Tibial nerve (tissue), 4 donors: ENCODE data around the gene NCAPH2. TPM values are rescaled to one million over a fixed set of nuclear protein-coding genes. Genes with fewer than 3 reads are reported as not detected.

ENCODE experiments used
- DNase-seq, 2 donors: peaks; one replicate each; pipeline ENCODE4 v3.0.0-alpha.2; 2019; ENCODE audit warnings: low spot score in 2 of 2
- H3K27ac ChIP-seq, 4 donors: fragments of 200-600 bp; sonication (generic) in 3 of 4; one replicate each; pipeline ENCODE4 v1.5.1; 2017 to 2019; ENCODE audit warnings: mild to moderate bottlenecking in 1 of 4
- H3K27me3 ChIP-seq, 2 donors: fragments of 200-600 bp; sonication (generic) in 1 of 2; one replicate each; pipeline versions ENCODE4 v1.5.1 to v1.6.0; 2017 to 2019
- H3K36me3 ChIP-seq, 3 donors: fragments of 200-600 bp; sonication (generic); one replicate each; pipeline ENCODE4 v1.5.1; 2018 to 2019
- H3K4me1 ChIP-seq, 4 donors: fragments of 200-600 bp; sonication (generic) in 3 of 4; one replicate each; pipeline ENCODE4 v1.5.1; 2017 to 2019
- H3K4me3 ChIP-seq, 4 donors: fragments of 200-600 bp; sonication (generic) in 3 of 4; one replicate each; pipeline ENCODE4 v1.5.1; 2017 to 2019; ENCODE audit warnings: mild to moderate bottlenecking in 1 of 4, moderate library complexity in 1 of 4
- H3K9me3 ChIP-seq, 4 donors: fragments of 200-600 bp; sonication (generic) in 3 of 4; one replicate each; pipeline ENCODE4 v1.5.1; 2017 to 2019
- CTCF ChIP-seq, 5 experiments: fragments of 200-600 bp in 3 of 5; fragments of 450-650 bp in 2 of 5; sonication (generic) in 3 of 5; IDR thresholded peaks; one replicate each; pipeline ENCODE4 v1.5.1; 2016 to 2019; ENCODE audit warnings: antibody characterized with exemption in 5 of 5, mild to moderate bottlenecking in 3 of 5, moderate library complexity in 2 of 5
- EP300 ChIP-seq, 2 donors: sonication (generic); formaldehyde crosslinking; IDR thresholded peaks; one replicate each; pipeline ENCODE4 v1.6.1; 2017; ENCODE audit warnings: antibody characterized with exemption in 2 of 2, mild to moderate bottlenecking in 1 of 2
- POLR2A ChIP-seq, 2 donors: fragments of 450-650 bp; IDR thresholded peaks; one replicate each; pipeline ENCODE4 v1.6.1; 2017; ENCODE audit warnings: antibody characterized with exemption in 2 of 2, mild to moderate bottlenecking in 2 of 2, moderate library complexity in 2 of 2
- WGBS, 2 donors: methylation state at CpG; one replicate each; pipeline ENCODE4 v1.1.5; 2018; 5-methylcytosine and 5-hydroxymethylcytosine counted together
- total RNA-seq, 4 donors: library from RNA; depleted of rRNA; stranded (reverse); fragments of >200 nt; gene quantifications; one replicate each; pipeline ENCODE4 v1.1.0, GENCODE V29; 2016

The NCAPH2 gene
- total RNA-seq, 4 donors from 2014 or later: 43.9 to 57.3 (median 45.0) TPM

GRCh38 chr22:50522208-50522805 lies 14.3 kb downstream of the NCAPH2 start:
- Histone ChIP-seq H3K9me3 (no peaks in the 10 kb centered on the region), H3K27me3 (no peaks in the 10 kb centered on the region), H3K27ac (no peak overlapping the region), H3K36me3 (peaks cover 0 to 69% (median 43%) of the 10 kb centered on the region in 3 donors), H3K4me1 (peaks cover 0 to 29% (median 18%) of the 10 kb centered on the region in 4 donors), H3K4me3 (no peak overlapping the region)
- 88% methylated on average over 11 to 15 of the region's 15 CpGs for WGBS, 2 donors
- TF ChIP-seq EP300 (IDR thresholded peaks at IDR 0.05): no peak
- DNase-seq: no peak

- no peak for DNase-seq
- Histone ChIP-seq H3K27ac (no peak overlapping the region), H3K4me1 (peaks cover 0 to 34% (median 19%) of the 10 kb centered on the region in 4 donors), H3K4me3 (no peak overlapping the region), H3K9me3 (no peaks in the 10 kb centered on the region), H3K27me3 (no peaks in the 10 kb centered on the region), H3K36me3 (peaks cover 0 to 63% (median 36%) of the 10 kb centered on the region in 3 donors)
- 85 to 89% methylated on average over 17 to 22 of the region's 22 CpGs for WGBS, 2 donors
- no peak for TF ChIP-seq CTCF (IDR thresholded peaks at IDR 0.05)
- TF ChIP-seq EP300 (IDR thresholded peaks at IDR 0.05): no peak
- no peak for TF ChIP-seq POLR2A (IDR thresholded peaks at IDR 0.05)
These were observed 14.9 kb downstream of the NCAPH2 start for GRCh38 chr22:50522806-50523438.

- H3K27ac ChIP-seq: no peak overlapping the region
- H3K9me3 ChIP-seq: no peaks in the 10 kb centered on the region
- H3K27me3 ChIP-seq: no peaks in the 10 kb centered on the region
- WGBS, 2 donors: 96 to 97% methylated on average over 9 to 14 of the region's 16 CpGs
- peaks cover 0 to 57% (median 31%) of the 10 kb centered on the region in 3 donors for H3K36me3 ChIP-seq
- no peak for DNase-seq
- H3K4me1 ChIP-seq: peaks cover 0 to 39% (median 19%) of the 10 kb centered on the region in 4 donors
- H3K4me3 ChIP-seq: no peak overlapping the region
- TF ChIP-seq EP300 (IDR thresholded peaks at IDR 0.05): no peak
- no peak for TF ChIP-seq CTCF (IDR thresholded peaks at IDR 0.05)
- TF ChIP-seq POLR2A (IDR thresholded peaks at IDR 0.05): no peak
These were observed 15.4 kb downstream of the NCAPH2 start for GRCh38 chr22:50523458-50523805.

- Histone ChIP-seq H3K36me3 (peaks cover 0 to 51% (median 25%) of the 10 kb centered on the region in 3 donors), H3K27ac (peak overlapping the region in 1 of 4 donors; percentile 90), H3K9me3 (no peaks in the 10 kb centered on the region), H3K4me1 (peaks cover 0 to 45% (median 19%) of the 10 kb centered on the region in 4 donors), H3K4me3 (peak overlapping the region in 3 of 4 donors; percentile 90 to 93 (median 92)), H3K27me3 (no peaks in the 10 kb centered on the region)
- TF ChIP-seq CTCF (IDR thresholded peaks at IDR 0.05): no peak
- no peak for TF ChIP-seq POLR2A (IDR thresholded peaks at IDR 0.05)
- no peak for TF ChIP-seq EP300 (IDR thresholded peaks at IDR 0.05)
- no peak for DNase-seq
- 77 to 79% methylated on average over 12 to 15 of the region's 25 CpGs for WGBS, 2 donors
These were observed 16.0 kb downstream of the NCAPH2 start for GRCh38 chr22:50523806-50524675.

GRCh38 chr22:50524676-50525103 lies 16.7 kb downstream of the NCAPH2 start:
- H3K27me3 ChIP-seq: peaks cover 0 to 5% of the 10 kb centered on the region in 2 donors
- no peak for DNase-seq
- peak overlapping the region; percentile 12 to 95 (median 91) for H3K27ac ChIP-seq
- no peak for TF ChIP-seq CTCF (IDR thresholded peaks at IDR 0.05)
- no peak for TF ChIP-seq EP300 (IDR thresholded peaks at IDR 0.05)
- TF ChIP-seq POLR2A (IDR thresholded peaks at IDR 0.05): no peak
- H3K9me3 ChIP-seq: no peaks in the 10 kb centered on the region
- peak overlapping the region; percentile 50 to 93 (median 91) for H3K4me3 ChIP-seq
- peaks cover 0 to 45% (median 21%) of the 10 kb centered on the region in 3 donors for H3K36me3 ChIP-seq
- WGBS, 2 donors: 9 to 10% methylated on average over 19 of the region's 19 CpGs
- peaks cover 0 to 52% (median 21%) of the 10 kb centered on the region in 4 donors for H3K4me1 ChIP-seq
